Endothelial cell (in vitro differentiated cells): ENCODE data around the gene CHCT1. TPM values are rescaled to one million over a fixed set of nuclear protein-coding genes. Genes with fewer than 3 reads are reported as not detected.

ENCODE experiments used
- DNase-seq: peaks from one replicate; pipeline ENCODE4 v3.0.0; 2021; ENCODE audit warnings: low spot score
- H3K27ac Mint-ChIP-seq: one replicate; pipeline ENCODE4 v1.8.0; 2021; ENCODE audit warnings: mixed read lengths, inconsistent platforms; ENCODE audit not compliant: unreplicated experiment
- H3K27me3 Mint-ChIP-seq: one replicate; pipeline ENCODE4 v1.8.0; 2021; ENCODE audit warnings: mild to moderate bottlenecking, moderate library complexity, mixed read lengths, inconsistent platforms; ENCODE audit not compliant: unreplicated experiment
- H3K36me3 Mint-ChIP-seq: one replicate; pipeline ENCODE4 v1.8.0; 2021; ENCODE audit warnings: mild to moderate bottlenecking, low read depth, mixed read lengths, inconsistent platforms; ENCODE audit not compliant: unreplicated experiment
- H3K4me1 Mint-ChIP-seq: one replicate; pipeline ENCODE4 v1.8.0; 2021; ENCODE audit warnings: mild to moderate bottlenecking, mixed read lengths, inconsistent platforms; ENCODE audit not compliant: unreplicated experiment
- H3K4me3 Mint-ChIP-seq: one replicate; pipeline ENCODE4 v1.8.0; 2021; ENCODE audit warnings: mild to moderate bottlenecking, mixed read lengths, inconsistent platforms; ENCODE audit not compliant: unreplicated experiment
- H3K9me3 Mint-ChIP-seq: one replicate; pipeline ENCODE4 v1.8.0; 2021; ENCODE audit warnings: mixed read lengths, inconsistent platforms; ENCODE audit not compliant: unreplicated experiment
- CTCF ChIP-seq: fragments of 200-600 bp; sonication (generic); IDR thresholded peaks from one replicate; pipeline ENCODE4 v1.5.0; 2021; ENCODE audit warnings: antibody characterized with exemption; ENCODE audit not compliant: unreplicated experiment
- total RNA-seq: library from RNA; stranded (reverse); fragmentation: NEBNext Ultra II Directional; extraction: Animal tissue kit (Norgen Biotek cat#: 25700); gene quantifications from one replicate; pipeline ENCODE4 v1.2.1, GENCODE V29; 2021; ENCODE audit not compliant: unreplicated experiment

CHCT1 gene
- total RNA-seq, 1 donor from 2014 or later, result not detected

DNA sequence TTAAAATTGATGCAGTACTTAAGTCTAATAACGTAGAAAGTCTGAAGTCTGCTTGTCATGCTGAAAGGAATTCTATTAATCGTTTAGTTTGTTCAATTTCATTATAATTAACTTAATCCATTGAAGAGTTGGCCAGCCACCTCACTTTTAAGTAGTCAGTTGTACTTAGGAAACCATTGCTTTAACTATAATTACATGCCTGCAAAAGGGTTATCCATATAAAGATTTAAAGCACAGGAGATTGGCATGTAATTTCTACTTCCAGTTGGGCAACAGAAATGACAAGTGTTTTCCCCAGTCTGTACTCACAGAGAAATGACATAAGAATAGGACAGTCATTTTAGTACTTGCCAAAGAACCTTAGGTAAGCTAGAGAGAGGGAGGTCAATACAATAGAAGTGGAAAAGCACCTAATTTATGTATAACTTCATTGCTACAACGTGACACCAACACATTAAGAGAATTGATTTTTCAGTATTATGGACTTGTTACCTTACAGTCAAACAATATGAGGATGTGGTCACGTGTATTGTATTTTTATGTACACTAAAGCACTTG lies 26.7 kb upstream of the CHCT1 start:
- DNase-seq, result no peak
- H3K4me1 Mint-ChIP-seq, result peaks cover 27% of the 10 kb centered on the region

DNA sequence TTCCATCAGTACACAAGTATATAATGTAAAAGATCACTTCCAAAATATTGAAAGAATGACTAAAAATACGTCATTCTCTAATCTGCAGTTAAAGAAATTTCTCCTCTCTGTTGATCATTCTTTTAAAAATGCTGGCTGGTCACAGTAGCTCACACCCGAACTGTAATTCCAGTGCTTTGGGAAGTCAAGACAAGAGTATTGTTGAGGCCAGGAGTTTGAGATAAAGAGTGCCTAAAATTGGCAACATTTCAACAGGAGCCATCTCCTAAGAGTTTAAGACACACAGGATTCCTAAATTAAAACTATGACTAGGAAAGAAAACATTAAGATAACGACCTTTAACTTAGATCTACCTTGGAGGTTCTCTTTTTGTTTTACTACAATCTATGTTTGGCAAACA lies 25.9 kb upstream of the CHCT1 start:
- Mint-ChIP-seq H3K4me3 (no peak overlapping the region), H3K27me3 (peaks cover 9% of the 10 kb centered on the region), H3K27ac (no peak overlapping the region), H3K36me3 (no peaks in the 10 kb centered on the region), H3K4me1 (peaks cover 19% of the 10 kb centered on the region), H3K9me3 (no peaks in the 10 kb centered on the region)
- DNase-seq, result no peak
- no peak for TF ChIP-seq CTCF

More for the DNA sequence above, 26.7 kb upstream of the CHCT1 start:
- TF ChIP-seq CTCF, result no peak
- H3K36me3 Mint-ChIP-seq, result peaks cover 7% of the 10 kb centered on the region
- no peak overlapping the region for H3K27ac Mint-ChIP-seq
- H3K4me3 Mint-ChIP-seq, result no peak overlapping the region
- no peaks in the 10 kb centered on the region for H3K9me3 Mint-ChIP-seq
- peaks cover 10% of the 10 kb centered on the region for H3K27me3 Mint-ChIP-seq

DNA sequence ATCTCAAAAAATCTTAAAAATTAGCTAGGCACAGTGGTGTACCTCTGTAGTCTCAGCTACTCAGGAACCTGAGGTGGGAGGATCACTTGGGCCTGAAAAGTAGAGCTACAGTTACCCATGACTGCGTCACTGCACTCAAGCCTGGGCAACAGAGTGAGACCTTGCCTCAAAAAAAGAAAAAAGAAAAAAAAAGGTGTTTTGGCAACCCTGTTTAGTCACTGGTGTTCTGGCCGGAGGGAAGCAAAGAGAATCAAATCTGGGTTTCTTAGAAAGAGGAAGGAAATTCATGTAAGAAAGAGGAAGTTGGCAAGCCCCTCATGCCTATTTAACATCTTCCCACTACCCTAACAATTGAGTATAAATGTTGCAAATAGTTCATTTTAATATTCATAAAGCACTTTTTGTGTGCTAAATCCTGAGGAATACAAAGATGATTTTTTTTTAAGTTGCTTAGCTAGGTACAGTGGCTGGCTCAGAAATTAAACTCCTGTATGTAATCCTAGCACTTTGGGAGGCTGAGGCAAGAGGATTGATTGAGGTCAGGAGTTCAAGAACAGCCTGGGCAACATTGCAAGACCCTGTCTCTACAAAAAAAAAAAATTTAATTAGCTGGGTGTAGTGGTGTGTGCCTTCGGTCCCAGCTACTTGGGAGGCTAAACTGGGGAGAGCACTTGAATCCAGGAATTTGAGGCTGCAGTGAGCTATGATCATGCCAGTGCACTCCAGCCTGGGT lies 23.9 kb upstream of the CHCT1 start:
- Mint-ChIP-seq H3K36me3 (no peaks in the 10 kb centered on the region), H3K27ac (peak overlapping the region; percentile 80), H3K9me3 (no peaks in the 10 kb centered on the region), H3K4me3 (no peak overlapping the region), H3K4me1 (peaks cover 9% of the 10 kb centered on the region), H3K27me3 (peaks cover 2% of the 10 kb centered on the region)
- no peak for TF ChIP-seq CTCF
- DNase-seq, result no peak

- no peaks in the 10 kb centered on the region for H3K9me3 Mint-ChIP-seq
- DNase-seq, result no peak
- H3K36me3 Mint-ChIP-seq, result no peaks in the 10 kb centered on the region
- TF ChIP-seq CTCF, result no peak
- H3K27ac Mint-ChIP-seq, result no peak overlapping the region
- H3K27me3 Mint-ChIP-seq, result peaks cover 2% of the 10 kb centered on the region
- H3K4me1 Mint-ChIP-seq, result peaks cover 9% of the 10 kb centered on the region
- no peak overlapping the region for H3K4me3 Mint-ChIP-seq
Measured at GRCh38 chr17:60401819-60402218, 20.5 kb upstream of the CHCT1 start.

GRCh38 chr17:60403523-60403810 lies 18.8 kb upstream of the CHCT1 start:
- Mint-ChIP-seq H3K36me3 (no peaks in the 10 kb centered on the region), H3K4me1 (peaks cover 5% of the 10 kb centered on the region), H3K9me3 (no peaks in the 10 kb centered on the region), H3K4me3 (no peak overlapping the region), H3K27ac (no peak overlapping the region), H3K27me3 (peaks cover 2% of the 10 kb centered on the region)
- DNase-seq, result no peak
- no peak for TF ChIP-seq CTCF
